Activated CD8-positive, alpha-beta T cell treated with anti-CD3 and anti-CD28 coated beads, Interleukin-2, amount 10 ng/mL, durations not matched to agents 7 days and 5 days (primary cell): ENCODE data around the gene MEN1. TPM values are rescaled to one million over a fixed set of nuclear protein-coding genes. Genes with fewer than 3 reads are reported as not detected.

Experiments
- ATAC-seq: fragments of 150-1000 bp; cut with Tn5 transposase; one replicate; pipeline ENCODE4 v1.10.0; 2021; ENCODE audit warnings: moderate library complexity
- CTCF ChIA-PET: fragments of 350-600 bp; sonication (Branson Sonifier 250); formaldehyde crosslinking; loops from one replicate; lab custom pipeline; 2021; ENCODE audit warnings: antibody characterized with exemption; lab: Charles Lee
- POLR2A ChIA-PET: fragments of 350-600 bp; sonication (Branson Sonifier 250); formaldehyde crosslinking; loops from one replicate; lab custom pipeline; 2021; ENCODE audit warnings: antibody characterized with exemption; lab: Charles Lee
- DNase-seq: peaks from one replicate; pipeline ENCODE4 v3.0.0-alpha.2; 2020
- H3K27ac Mint-ChIP-seq: one replicate; pipeline ENCODE4 v1.8.0; 2021; ENCODE audit warnings: mild to moderate bottlenecking, mixed read lengths
- H3K27me3 Mint-ChIP-seq: one replicate; pipeline ENCODE4 v1.8.0; 2021; ENCODE audit warnings: low read depth, mixed read lengths
- H3K36me3 Mint-ChIP-seq: one replicate; pipeline ENCODE4 v1.8.0; 2021; ENCODE audit warnings: low read depth, mixed read lengths
- H3K4me1 Mint-ChIP-seq: one replicate; pipeline ENCODE4 v1.8.0; 2021; ENCODE audit warnings: low read depth, mixed read lengths
- H3K4me3 Mint-ChIP-seq: one replicate; pipeline ENCODE4 v1.8.0; 2021; ENCODE audit warnings: mild to moderate bottlenecking, mixed read lengths
- H3K9me3 Mint-ChIP-seq: one replicate; pipeline ENCODE4 v1.8.0; 2022; ENCODE audit warnings: mixed read lengths; ENCODE audit not compliant: insufficient read depth
- total RNA-seq, 2 experiments: library from RNA; stranded (reverse); gene quantifications; one replicate each; pipeline ENCODE4 v1.2.3, GENCODE V29; 2021

MEN1 gene
- total RNA-seq, 2 experiments from 2014 or later: 32.9 to 34.0 TPM

DNA sequence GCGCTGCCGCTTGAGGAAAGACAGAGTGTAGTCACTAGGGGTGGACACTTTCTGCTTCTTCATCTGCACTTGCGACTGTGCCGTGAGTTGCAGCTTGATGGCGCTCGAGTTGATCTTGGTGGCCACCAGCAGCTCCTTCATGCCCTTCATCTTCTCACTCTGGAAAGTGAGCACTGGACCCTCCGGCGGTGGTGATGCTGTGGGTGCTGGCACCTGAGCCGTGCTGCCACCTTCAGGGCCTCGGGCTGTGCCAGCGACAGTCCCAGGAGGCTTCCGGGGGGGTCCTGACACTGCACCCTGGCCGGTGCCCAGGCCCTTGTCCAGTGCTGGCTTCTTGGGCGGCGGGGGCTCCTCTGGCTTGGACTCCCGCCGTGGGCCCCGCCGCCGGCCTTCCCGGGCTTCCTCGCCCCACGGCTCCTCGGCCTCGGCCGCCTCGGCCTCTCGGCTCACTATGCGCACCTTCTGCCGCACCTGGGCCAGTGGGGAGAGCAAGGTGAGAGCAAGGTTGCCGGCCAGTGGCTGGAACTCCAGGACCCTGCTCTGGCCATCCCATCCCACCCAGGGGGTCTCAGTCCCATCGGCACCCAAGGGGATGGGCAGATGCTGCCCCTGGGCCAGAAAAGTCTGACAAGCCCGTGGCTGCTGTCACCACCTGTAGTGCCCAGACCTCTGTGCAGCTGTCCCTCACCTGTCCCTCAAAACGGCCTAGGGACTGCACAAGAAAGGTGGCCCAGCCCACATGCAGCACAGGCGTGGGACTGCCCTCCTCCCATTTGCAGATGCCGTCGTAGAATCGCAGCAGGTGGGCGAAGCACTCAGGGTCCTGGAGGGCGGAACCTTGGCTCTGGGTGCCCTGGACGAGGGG lies 5.8 kb downstream of the MEN1 start:
- H3K4me1 Mint-ChIP-seq: peaks cover 50% of the 10 kb centered on the region
- H3K27ac Mint-ChIP-seq: no peak overlapping the region
- no peaks in the 10 kb centered on the region for H3K27me3 Mint-ChIP-seq
- no peaks in the 10 kb centered on the region for H3K9me3 Mint-ChIP-seq
- DNase-seq: no peak
- no peak for ATAC-seq
- CTCF ChIA-PET: interaction anchor here (0.6 to 1.4 kb wide), 5 partner anchors 39 to 314 kb away, joined by 3 to 9 read pairs (median 3); partner anchors contain the start of gene ARL2
- peak overlapping the region; percentile 85 for H3K4me3 Mint-ChIP-seq
- POLR2A ChIA-PET: interaction anchor here (0.6 to 1.3 kb wide), 3 partner anchors 19 to 317 kb away, joined by 3 read pairs; partner anchors contain the start of genes FAU and MRPL49
- peaks cover 30% of the 10 kb centered on the region for H3K36me3 Mint-ChIP-seq

DNA sequence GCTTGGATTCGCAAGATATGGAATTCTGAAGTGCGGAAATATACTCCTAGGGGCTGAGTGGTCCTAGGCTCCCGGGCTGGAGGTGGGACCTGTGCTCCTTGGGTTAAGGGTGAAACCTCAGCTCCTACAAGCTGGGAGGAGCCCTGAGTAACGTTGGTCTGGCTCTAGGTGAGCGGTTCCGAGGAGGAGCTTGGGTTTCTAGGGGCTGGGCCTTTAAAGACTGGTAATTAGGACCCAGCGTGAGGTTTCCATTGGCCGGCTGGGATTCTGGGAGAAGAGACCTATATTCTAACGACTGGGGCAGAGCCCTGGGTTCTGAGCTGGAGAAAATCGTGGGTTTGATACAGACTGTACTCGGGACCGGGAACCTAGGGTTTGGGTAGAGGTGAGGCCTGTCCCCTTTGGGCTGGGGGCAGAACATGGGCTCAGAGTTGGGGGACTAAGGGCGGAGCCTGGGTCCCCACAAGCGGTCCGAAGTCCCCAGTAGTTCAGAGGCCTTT lies 6.5 kb downstream of the MEN1 start:
- Mint-ChIP-seq H3K36me3 (peaks cover 30% of the 10 kb centered on the region), H3K9me3 (no peaks in the 10 kb centered on the region), H3K4me1 (peaks cover 46% of the 10 kb centered on the region), H3K27ac (peak overlapping the region; percentile 81), H3K4me3 (peak overlapping the region; percentile 85), H3K27me3 (no peaks in the 10 kb centered on the region)
- DNase-seq (no peak), ATAC-seq (no peak)
- ChIA-PET POLR2A (interaction anchor here (0.6 to 1.3 kb wide), 3 partner anchors 18 to 318 kb away, joined by 3 read pairs; partner anchors contain the start of genes FAU and MRPL49), CTCF (interaction anchor here (0.6 to 1.4 kb wide), 5 partner anchors 39 to 314 kb away, joined by 3 to 9 read pairs (median 3); partner anchors contain the start of gene ARL2)

DNA sequence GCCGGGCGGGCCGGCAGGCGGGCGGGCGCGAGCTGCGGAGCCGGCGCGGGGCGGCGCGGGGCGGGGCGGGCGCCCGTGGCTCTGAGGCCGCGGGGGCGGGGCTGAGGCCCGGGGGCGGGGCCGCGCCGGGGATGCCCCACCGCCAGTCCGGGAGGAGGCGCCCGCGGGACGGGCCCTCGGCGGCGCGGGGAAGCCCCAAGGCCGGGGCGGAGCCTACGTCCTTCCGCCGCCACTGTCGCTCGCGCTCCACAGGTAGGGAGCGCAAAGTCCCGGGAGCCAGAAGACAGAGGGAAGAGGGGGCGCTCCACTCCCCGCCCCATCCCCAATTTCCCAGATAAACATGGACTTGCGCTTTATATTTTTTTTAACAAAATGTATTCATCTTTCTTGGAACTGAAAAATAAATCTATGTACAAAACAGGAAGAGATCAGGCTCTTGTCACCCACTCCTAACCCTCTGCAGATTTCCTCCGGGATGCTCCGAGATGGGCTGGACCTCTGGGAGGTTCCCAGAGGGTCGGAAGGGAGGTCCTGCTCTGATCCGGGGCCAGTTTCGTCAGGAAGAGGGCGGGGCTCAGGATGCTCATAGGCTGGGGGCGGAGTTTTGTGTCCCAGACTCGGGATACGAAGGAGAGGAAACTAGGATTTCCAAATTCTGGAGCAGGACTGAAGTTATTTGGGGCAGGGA lies 7.0 kb downstream of the MEN1 start, which contains the start of gene MAP4K2:
Gene MAP4K2, minus strand, starts transcription at position 57 of the 688 bp plus-strand sequence. CDS start 65 bp downstream, outside the sequence.
- Mint-ChIP-seq H3K27me3 (no peaks in the 10 kb centered on the region), H3K4me3 (peak within 1 kb of the TSS; percentile 85), H3K9me3 (no peaks in the 10 kb centered on the region), H3K27ac (peak within 1 kb of the TSS; percentile 82), H3K36me3 (peaks cover 32% of the 10 kb centered on the region), H3K4me1 (peaks cover 44% of the 10 kb centered on the region)
- POLR2A ChIA-PET: interaction anchor here (0.8 to 1.3 kb wide), 2 partner anchors 316 to 319 kb away, joined by 3 read pairs; partner anchors contain the start of genes FAU and MRPL49
- ATAC-seq (peak; percentile 91), DNase-seq (peak; percentile 86)
- CTCF ChIA-PET: interaction anchor here (1.0 to 1.4 kb wide), 5 partner anchors 40 to 211 kb away, joined by 3 to 9 read pairs (median 3); partner anchors contain the start of gene ARL2

DNA sequence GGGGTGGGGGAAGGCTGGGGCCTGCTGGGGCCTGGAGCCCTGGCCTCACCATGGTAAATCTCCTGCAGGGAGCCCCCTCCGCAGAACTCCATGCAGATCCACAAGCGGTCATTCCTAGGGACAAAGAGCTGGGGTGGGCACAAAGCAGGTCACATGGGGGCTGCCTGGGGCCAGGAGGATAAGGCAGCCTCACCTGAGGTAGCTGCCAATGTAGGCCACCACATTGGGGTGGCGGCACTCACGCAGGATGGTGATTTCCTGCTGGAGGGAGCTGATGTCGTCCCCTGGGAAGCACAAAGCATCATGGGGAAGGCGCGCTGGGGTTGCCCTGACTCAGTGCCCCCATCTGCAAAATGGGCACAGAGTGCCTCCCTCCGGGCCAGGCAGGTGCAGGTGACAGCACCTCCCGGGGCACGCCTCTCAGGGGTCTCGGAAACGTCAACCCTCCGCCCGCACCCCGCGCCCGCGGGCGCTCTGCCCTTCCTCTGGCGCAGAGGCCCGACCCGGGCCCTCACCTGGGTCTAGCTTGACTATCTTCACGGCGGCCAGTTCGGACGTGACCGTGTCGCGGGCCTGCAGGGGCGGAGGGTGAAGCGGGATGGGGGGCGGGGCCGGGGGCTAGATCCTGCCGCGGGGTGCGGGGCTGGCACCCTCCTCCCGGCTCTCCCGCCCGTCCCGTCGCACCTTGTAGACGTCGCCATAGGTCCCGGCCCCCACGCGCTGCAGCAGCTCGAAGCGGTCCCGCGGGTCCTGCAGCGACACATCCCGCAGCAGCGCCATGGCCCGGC lies 7.8 kb downstream of the MEN1 start:
- peaks cover 30% of the 10 kb centered on the region for H3K36me3 Mint-ChIP-seq
- DNase-seq (no peak), ATAC-seq (no peak)
- H3K27ac Mint-ChIP-seq: peak overlapping the region; percentile 82
- H3K9me3 Mint-ChIP-seq: no peaks in the 10 kb centered on the region
- no peaks in the 10 kb centered on the region for H3K27me3 Mint-ChIP-seq
- H3K4me3 Mint-ChIP-seq: peak overlapping the region; percentile 79
- CTCF ChIA-PET: interaction anchor here (0.7 to 1.4 kb wide), 7 partner anchors 11 to 211 kb away, joined by 3 to 4 read pairs (median 3); partner anchors contain the start of genes ARL2 and EHD1
- POLR2A ChIA-PET: interaction anchor here (1.4 kb wide), 1 partner anchor 24 kb away, joined by 7 read pairs; the partner anchor contains the start of gene SF1
- peaks cover 40% of the 10 kb centered on the region for H3K4me1 Mint-ChIP-seq

DNA sequence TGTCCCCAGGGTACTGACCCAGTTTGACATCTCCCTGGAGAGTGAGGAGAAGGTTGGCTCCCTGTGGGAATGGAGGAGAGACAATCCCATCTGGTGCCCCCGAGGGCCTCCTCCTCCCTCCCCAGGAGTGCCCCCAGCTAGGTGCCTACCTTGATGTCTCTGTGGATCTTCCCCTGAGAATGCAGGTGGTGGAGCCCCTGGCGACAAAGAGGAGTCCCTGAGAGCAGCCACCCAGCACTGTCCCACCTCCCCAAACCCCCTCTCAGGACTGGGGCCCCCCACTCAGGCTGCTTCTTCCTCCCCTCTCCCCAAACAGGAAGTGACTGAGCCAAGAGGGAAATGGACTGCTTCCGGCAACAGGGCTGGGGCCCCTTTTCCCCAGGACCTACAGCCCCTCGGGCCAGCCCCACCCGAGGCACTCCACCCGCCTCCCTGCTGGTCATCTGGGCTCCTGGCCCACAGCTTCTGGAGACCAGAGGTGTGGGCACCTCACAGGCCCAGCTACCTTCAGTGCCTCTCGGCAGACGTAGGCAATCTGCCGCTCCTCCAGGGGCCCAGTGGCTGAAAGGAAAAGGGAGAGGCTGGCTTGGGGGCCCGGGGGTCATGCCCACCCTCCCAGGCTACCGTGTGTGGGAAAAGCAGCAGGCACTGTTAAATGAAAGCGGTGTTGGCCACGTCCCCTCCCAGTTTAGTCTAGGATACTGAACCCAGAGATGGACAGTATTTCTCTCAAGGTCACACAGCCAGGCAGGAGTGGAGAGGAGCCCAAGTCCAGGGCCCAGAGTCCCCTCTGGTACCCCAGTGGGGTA lies 8.6 kb downstream of the MEN1 start:
- POLR2A ChIA-PET: interaction anchor here (1.4 kb wide), 1 partner anchor 23 kb away, joined by 7 read pairs; the partner anchor contains the start of gene SF1
- DNase-seq (no peak), ATAC-seq (no peak)
- H3K36me3 Mint-ChIP-seq: peaks cover 27% of the 10 kb centered on the region
- peak overlapping the region; percentile 79 for H3K4me3 Mint-ChIP-seq
- H3K27me3 Mint-ChIP-seq: no peaks in the 10 kb centered on the region
- H3K27ac Mint-ChIP-seq: peak overlapping the region; percentile 82
- no peaks in the 10 kb centered on the region for H3K9me3 Mint-ChIP-seq
- CTCF ChIA-PET: interaction anchor here (0.9 to 1.4 kb wide), 6 partner anchors 13 to 76 kb away, joined by 3 to 4 read pairs (median 3); partner anchors contain the start of gene EHD1
- peaks cover 44% of the 10 kb centered on the region for H3K4me1 Mint-ChIP-seq

DNA sequence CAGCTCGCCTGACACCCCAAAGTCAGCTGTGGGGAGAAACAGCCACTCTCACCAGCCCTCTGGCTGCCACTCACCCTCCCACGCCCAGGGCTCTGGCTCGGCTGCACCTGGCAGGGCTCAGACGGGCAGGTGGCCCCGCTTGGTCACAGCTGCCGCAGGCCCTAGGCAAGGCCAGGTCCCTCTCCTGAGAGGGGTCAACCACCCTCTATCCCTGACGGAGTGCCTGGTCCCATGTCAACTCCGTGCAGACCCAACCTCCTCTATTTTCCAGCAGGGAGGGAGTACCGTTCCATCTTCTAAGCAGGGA lies 9.2 kb downstream of the MEN1 start:
- DNase-seq: no peak
- Mint-ChIP-seq H3K27ac (peak overlapping the region; percentile 82), H3K4me3 (peak overlapping the region; percentile 79), H3K36me3 (peaks cover 29% of the 10 kb centered on the region), H3K27me3 (no peaks in the 10 kb centered on the region), H3K9me3 (no peaks in the 10 kb centered on the region), H3K4me1 (peaks cover 51% of the 10 kb centered on the region)
- no peak for ATAC-seq
- POLR2A ChIA-PET: no interaction called here
- CTCF ChIA-PET: interaction anchor here (1.2 to 2.1 kb wide), 2 partner anchors 13 to 22 kb away, joined by 4 to 6 read pairs; partner anchors contain the start of gene SF1

DNA sequence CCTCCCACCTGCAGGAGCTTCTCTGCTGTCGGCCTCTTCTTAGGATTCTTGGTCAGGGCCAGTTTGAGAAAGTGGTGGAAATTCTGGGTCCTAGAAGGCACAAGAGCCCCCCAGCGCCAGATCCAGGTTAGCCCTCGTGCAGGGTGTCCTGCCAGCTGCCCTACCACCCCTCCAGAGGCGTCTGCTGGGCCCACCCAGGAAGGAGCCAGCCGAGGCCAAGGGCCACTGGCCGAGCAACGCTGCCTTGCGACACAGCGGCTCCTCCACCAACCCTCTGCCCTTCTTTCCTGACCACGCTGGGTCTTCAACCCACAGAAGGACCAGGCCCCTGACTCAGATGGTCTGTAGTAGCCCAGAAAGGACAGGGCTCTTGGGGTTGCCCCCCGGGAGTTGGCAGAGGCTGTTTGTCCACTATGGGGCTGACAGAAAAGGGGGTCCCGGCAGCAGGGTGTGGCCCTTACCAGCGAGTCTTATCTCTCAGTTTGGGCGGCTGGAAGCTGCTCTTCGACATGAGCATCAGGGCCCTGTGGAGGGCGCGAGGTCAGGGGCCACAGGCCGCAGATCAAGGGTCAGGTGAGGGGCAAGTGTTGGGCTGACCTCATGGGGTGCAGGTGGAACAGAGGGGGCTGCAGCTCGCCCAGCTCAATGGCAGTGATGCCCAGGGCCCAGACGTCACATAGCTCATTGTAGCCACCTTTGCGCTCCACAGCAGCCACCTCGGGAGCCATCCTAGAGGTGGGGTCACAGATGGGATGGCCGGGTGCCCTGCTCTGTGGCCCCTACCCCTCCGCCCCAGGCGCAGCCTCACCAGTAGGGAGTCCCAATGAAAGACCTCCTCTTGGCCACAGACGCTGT lies 9.8 kb downstream of the MEN1 start:
- no peak for ATAC-seq
- Mint-ChIP-seq H3K36me3 (peaks cover 30% of the 10 kb centered on the region), H3K9me3 (no peaks in the 10 kb centered on the region), H3K27ac (peak overlapping the region; percentile 82), H3K4me3 (peak overlapping the region; percentile 79), H3K4me1 (peaks cover 57% of the 10 kb centered on the region), H3K27me3 (no peaks in the 10 kb centered on the region)
- DNase-seq: no peak
- ChIA-PET CTCF (interaction anchor here (1.2 to 2.1 kb wide), 3 partner anchors 12 to 22 kb away, joined by 3 to 6 read pairs (median 4); partner anchors contain the start of gene SF1), POLR2A (no interaction called here)

DNA sequence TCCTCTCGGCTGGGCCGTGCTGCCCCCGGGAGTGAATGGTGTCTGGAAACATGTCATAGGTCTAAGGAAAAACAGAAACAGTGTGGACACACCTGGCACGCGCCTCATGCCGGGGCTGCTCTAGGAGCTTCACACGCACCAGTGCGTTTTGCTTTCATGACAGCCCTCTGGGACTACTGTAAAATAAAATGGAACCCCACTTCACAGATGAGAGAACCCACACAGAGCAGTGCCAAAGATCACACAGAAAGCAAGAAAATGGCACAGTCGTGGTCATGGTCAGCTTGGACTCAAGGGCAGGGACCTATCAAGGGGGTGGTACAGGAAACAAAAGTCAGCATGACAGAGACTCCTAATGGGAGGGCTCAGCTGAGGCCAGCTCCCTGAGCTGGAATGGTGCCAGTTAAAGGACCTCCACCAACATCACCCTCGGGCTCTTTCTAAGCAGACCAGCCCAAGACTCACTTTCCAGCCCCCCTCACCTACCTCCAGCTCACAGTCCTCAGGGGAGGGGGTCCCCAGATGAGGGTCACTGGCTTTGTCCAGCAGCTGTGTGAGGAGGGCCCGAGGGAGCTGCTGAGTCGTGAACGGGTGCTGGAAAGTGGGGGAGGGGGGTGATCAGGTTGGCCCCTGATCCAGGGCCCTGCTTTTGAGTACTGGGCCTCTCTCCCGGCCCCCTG lies 10.6 kb downstream of the MEN1 start:
- H3K27me3 Mint-ChIP-seq: no peaks in the 10 kb centered on the region
- H3K4me3 Mint-ChIP-seq: no peak overlapping the region
- DNase-seq: no peak
- H3K27ac Mint-ChIP-seq: peak overlapping the region; percentile 67
- POLR2A ChIA-PET: no interaction called here
- ATAC-seq: no peak
- peaks cover 60% of the 10 kb centered on the region for H3K4me1 Mint-ChIP-seq
- no peaks in the 10 kb centered on the region for H3K9me3 Mint-ChIP-seq
- H3K36me3 Mint-ChIP-seq: peaks cover 30% of the 10 kb centered on the region
- CTCF ChIA-PET: interaction anchor here (1.2 to 2.1 kb wide), 3 partner anchors 14 to 311 kb away, joined by 3 to 6 read pairs (median 4); partner anchors contain the start of gene SF1

DNA sequence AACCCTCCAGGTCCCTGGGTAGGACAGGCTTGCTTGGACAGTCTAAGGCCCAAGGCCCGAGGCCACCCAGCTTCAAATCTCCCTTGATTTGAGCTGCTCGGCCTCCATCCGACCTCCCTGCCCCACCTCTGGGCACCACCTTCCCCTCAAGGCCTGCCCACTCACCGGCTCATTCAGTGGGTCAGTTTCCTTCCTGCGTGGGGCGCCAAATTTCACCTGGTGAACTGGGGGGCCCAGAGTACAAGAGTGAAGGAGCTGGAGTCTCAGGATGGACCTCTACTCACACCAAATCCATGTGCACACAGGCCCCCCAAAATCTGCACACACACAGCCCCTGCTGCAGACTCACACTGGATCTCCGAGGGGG lies 11.1 kb downstream of the MEN1 start:
- ChIA-PET CTCF (interaction anchor here (1.2 to 2.1 kb wide), 2 partner anchors 21 to 311 kb away, joined by 4 to 6 read pairs; partner anchors contain the start of gene SF1), POLR2A (no interaction called here)
- Mint-ChIP-seq H3K4me3 (no peak overlapping the region), H3K27me3 (no peaks in the 10 kb centered on the region), H3K27ac (no peak overlapping the region), H3K4me1 (peaks cover 64% of the 10 kb centered on the region), H3K36me3 (peaks cover 33% of the 10 kb centered on the region), H3K9me3 (no peaks in the 10 kb centered on the region)
- DNase-seq (no peak), ATAC-seq (no peak)
